Umbilical cord (tissue), 2 donors: ENCODE measurements around the gene SPECC1L. TPM values are rescaled to one million over a fixed set of nuclear protein-coding genes. Genes with fewer than 3 reads are reported as not detected.

ENCODE experiments used
- DNase-seq: peaks from one replicate; pipeline ENCODE4 v3.0.0-alpha.2; 2015; ENCODE audit warnings: low spot score
- total RNA-seq: library from RNA; depleted of rRNA; stranded (reverse); fragments of >200 nt; gene quantifications from one replicate; pipeline ENCODE4 v1.2.3, GENCODE V29; 2014; ENCODE audit warnings: low replicate concordance; ENCODE audit not compliant: insufficient read depth

Gene SPECC1L
- total RNA-seq, 1 donor from 2014 or later = 40.9 TPM

- DNase-seq = no peak
These were observed 127.8 kb downstream of the SPECC1L start for GRCh38 chr22:24398409-24398808.

GRCh38 chr22:24400034-24400725 is 129.5 kb downstream of the SPECC1L start:
- DNase-seq = no peak

- DNase-seq = no peak
These were observed 130.3 kb downstream of the SPECC1L start for GRCh38 chr22:24400726-24401596.

- DNase-seq = no peak
These were observed 131.3 kb downstream of the SPECC1L start for GRCh38 chr22:24401931-24402367.

- DNase-seq = peak; percentile 96
These were observed 132.0 kb downstream of the SPECC1L start for GRCh38 chr22:24402460-24403192.

- no peak for DNase-seq
These were observed 132.7 kb downstream of the SPECC1L start for GRCh38 chr22:24403346-24403745.

GRCh38 chr22:24404561-24405275 is 134.1 kb downstream of the SPECC1L start:
- DNase-seq = no peak

- DNase-seq = no peak
These were observed 135.1 kb downstream of the SPECC1L start for GRCh38 chr22:24405631-24406321.

GRCh38 chr22:24406322-24407277 is 136.0 kb downstream of the SPECC1L start:
- no peak for DNase-seq

- peak; percentile 48 for DNase-seq
These were observed 136.6 kb downstream of the SPECC1L start for GRCh38 chr22:24407278-24407665.

- peak; percentile 34 for DNase-seq
These were observed 137.3 kb downstream of the SPECC1L start for GRCh38 chr22:24407884-24408283.

GRCh38 chr22:24408630-24409029 is 138.0 kb downstream of the SPECC1L start:
- DNase-seq = no peak

GRCh38 chr22:24409707-24410106 is 139.1 kb downstream of the SPECC1L start:
- no peak for DNase-seq

- no peak for DNase-seq
These were observed 139.7 kb downstream of the SPECC1L start for GRCh38 chr22:24410110-24410856.

GRCh38 chr22:24411256-24412004 is 140.8 kb downstream of the SPECC1L start:
- DNase-seq = no peak

GRCh38 chr22:24412274-24412673 is 141.6 kb downstream of the SPECC1L start:
- DNase-seq = no peak

GRCh38 chr22:24413271-24413670 is 142.6 kb downstream of the SPECC1L start:
- no peak for DNase-seq

- DNase-seq = no peak
These were observed 143.2 kb downstream of the SPECC1L start for GRCh38 chr22:24413736-24414385.
